OCI-LY7 (cell line): Measurements from ENCODE around the gene F2R. TPM values are rescaled to one million over a fixed set of nuclear protein-coding genes. Genes with fewer than 3 reads are reported as not detected.

ENCODE experiments used
- BruUV-seq: library from RNA; stranded (reverse); fragments of 400-500 nt; replicated peaks from 2 replicates; lab custom pipeline; 2021; lab: Mats Ljungman, UMichigan
- CTCF ChIA-PET: fragments of 300-600 bp; sonication (Branson Sonifier 250); formaldehyde crosslinking; loops from one replicate; lab custom pipeline; 2022; ENCODE audit warnings: antibody characterized with exemption; ENCODE audit not compliant: unreplicated experiment; lab: Charles Lee
- POLR2A ChIA-PET: fragments of 300-600 bp; sonication (Branson Sonifier 250); formaldehyde crosslinking; loops from one replicate; lab custom pipeline; 2022; ENCODE audit warnings: antibody characterized with exemption; lab: Charles Lee
- DNase-seq: peaks from one replicate; pipeline ENCODE4 v3.0.0-alpha.2; 2015; ENCODE audit warnings: low spot score
- H2AFZ ChIP-seq: fragments of 200-600 bp; sonication (generic), shearing (Covaris generic); 2 replicates; pipeline ENCODE4 v1.6.1; 2014; ENCODE audit warnings: mild to moderate bottlenecking, antibody characterized with exemption, low read length, moderate library complexity
- H3K27ac ChIP-seq: fragments of 200-600 bp; sonication (generic); 2 replicates; pipeline ENCODE4 v1.5.1; 2014; ENCODE audit warnings: mixed run types, low read depth, mild to moderate bottlenecking, moderate library complexity, low read length, inconsistent platforms; ENCODE audit not compliant: poor library complexity, severe bottlenecking
- H3K36me3 ChIP-seq: fragments of 200-600 bp; sonication (generic); 2 replicates; pipeline ENCODE4 v1.6.1; 2014; ENCODE audit warnings: mild to moderate bottlenecking, antibody characterized with exemption, low read length, moderate library complexity, mixed read lengths; ENCODE audit not compliant: insufficient read depth
- H3K4me1 ChIP-seq: fragments of 200-600 bp; sonication (generic); 2 replicates; pipeline ENCODE4 v1.5.1; 2014; ENCODE audit warnings: mild to moderate bottlenecking, low read length; ENCODE audit not compliant: insufficient read depth, poor library complexity, severe bottlenecking
- H3K4me2 ChIP-seq: fragments of 200-600 bp; sonication (generic); 2 replicates; pipeline ENCODE4 v1.6.1; 2014; ENCODE audit warnings: mild to moderate bottlenecking, low read length
- H3K4me3 ChIP-seq: fragments of 200-600 bp; sonication (generic); 2 replicates; pipeline ENCODE4 v1.5.1; 2014; ENCODE audit warnings: mild to moderate bottlenecking, low read depth, low read length; ENCODE audit not compliant: poor library complexity, severe bottlenecking
- H3K79me2 ChIP-seq: fragments of 200-600 bp; sonication (generic); 2 replicates; pipeline ENCODE4 v1.6.1; 2016; ENCODE audit warnings: low read depth, mild to moderate bottlenecking, low read length, moderate library complexity, mixed read lengths; ENCODE audit not compliant: insufficient read depth
- H3K9me2 ChIP-seq: fragments of 200-600 bp; sonication (generic); 2 replicates; pipeline ENCODE4 v1.6.1; 2016; ENCODE audit warnings: mild to moderate bottlenecking, low read length, mixed read lengths; ENCODE audit not compliant: insufficient read depth
- H3K9me3 ChIP-seq: fragments of 200-600 bp; sonication (generic); 2 replicates; pipeline ENCODE4 v1.6.1; 2014; ENCODE audit warnings: mild to moderate bottlenecking, mixed run types, low read length, mixed read lengths
- H4K20me1 ChIP-seq: fragments of 200-600 bp; sonication (generic); 2 replicates; pipeline ENCODE4 v1.6.1; 2014; ENCODE audit warnings: mild to moderate bottlenecking, antibody characterized with exemption, low read length, moderate library complexity, mixed read lengths; ENCODE audit not compliant: insufficient read depth
- EZH2phosphoT487 ChIP-seq: fragments of 200-600 bp; sonication (generic); IDR thresholded peaks from 2 replicates; pipeline ENCODE4 v1.6.1; 2018; ENCODE audit warnings: low read depth, borderline replicate concordance, mild to moderate bottlenecking, mixed run types, antibody characterized with exemption, low read length, moderate library complexity, mixed read lengths
- intact Hi-C: fragments of 100-400 bp; cut with micrococcal nuclease; formaldehyde crosslinking; loops from one replicate; pipeline ENCODE4 v1.10.0; 2022; ENCODE audit not compliant: unreplicated experiment
- total RNA-seq, 2 experiments: library from RNA; depleted of rRNA in 1 of 2; stranded (reverse); fragments of >200 nt in 1 of 2; shearing (Covaris generic) in 1 of 2; gene quantifications; 2 replicates each; pipeline ENCODE4 v1.2.3, GENCODE V29; 2014 to 2022
- TF ChIP-seq, protein P1 (sequence below): fragments of 200-600 bp; sonication (generic); conservative IDR thresholded peaks from 2 replicates; pipeline ENCODE4 v1.5.1; 2014; ENCODE audit warnings: mild to moderate bottlenecking, antibody characterized with exemption, low read length, moderate library complexity, mixed read lengths

F2R gene
- total RNA-seq, 2 experiments from 2014 or later, result 0.08 TPM; not detected in 1

DNA sequence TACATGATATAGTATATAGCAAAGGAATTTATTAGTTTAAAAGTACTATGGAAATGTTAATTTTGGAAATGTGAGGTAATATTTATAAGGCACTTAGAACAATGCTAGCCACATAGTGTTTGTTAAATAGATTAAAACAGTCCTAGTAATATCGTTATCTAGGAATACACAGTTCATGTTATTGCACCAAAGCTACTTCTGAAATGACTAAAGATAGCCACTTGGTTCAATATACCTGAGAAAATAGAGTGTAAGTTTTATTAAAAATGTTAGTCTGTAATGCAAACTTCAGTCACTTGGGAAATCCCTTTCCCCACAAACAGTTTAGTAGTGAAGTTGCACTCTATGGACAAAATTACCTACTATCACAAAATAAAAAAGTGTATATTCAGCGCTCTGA is 15.4 kb upstream of the F2R start:
- Histone ChIP-seq H3K79me2 (no peaks in the 10 kb centered on the region), H3K4me2 (no peak overlapping the region), H3K27ac (no peak overlapping the region), H3K4me3 (no peak overlapping the region), H2AFZ (no peak overlapping the region), H3K36me3 (peaks cover 73% of the 10 kb centered on the region), H3K4me1 (no peaks in the 10 kb centered on the region), H4K20me1 (no peaks in the 10 kb centered on the region), H3K9me2 (no peaks in the 10 kb centered on the region), H3K9me3 (no peaks in the 10 kb centered on the region)
- CTCF ChIA-PET, result no interaction called here
- TF ChIP-seq EZH2phosphoT487, result no peak
- TF ChIP-seq, protein P1, sequence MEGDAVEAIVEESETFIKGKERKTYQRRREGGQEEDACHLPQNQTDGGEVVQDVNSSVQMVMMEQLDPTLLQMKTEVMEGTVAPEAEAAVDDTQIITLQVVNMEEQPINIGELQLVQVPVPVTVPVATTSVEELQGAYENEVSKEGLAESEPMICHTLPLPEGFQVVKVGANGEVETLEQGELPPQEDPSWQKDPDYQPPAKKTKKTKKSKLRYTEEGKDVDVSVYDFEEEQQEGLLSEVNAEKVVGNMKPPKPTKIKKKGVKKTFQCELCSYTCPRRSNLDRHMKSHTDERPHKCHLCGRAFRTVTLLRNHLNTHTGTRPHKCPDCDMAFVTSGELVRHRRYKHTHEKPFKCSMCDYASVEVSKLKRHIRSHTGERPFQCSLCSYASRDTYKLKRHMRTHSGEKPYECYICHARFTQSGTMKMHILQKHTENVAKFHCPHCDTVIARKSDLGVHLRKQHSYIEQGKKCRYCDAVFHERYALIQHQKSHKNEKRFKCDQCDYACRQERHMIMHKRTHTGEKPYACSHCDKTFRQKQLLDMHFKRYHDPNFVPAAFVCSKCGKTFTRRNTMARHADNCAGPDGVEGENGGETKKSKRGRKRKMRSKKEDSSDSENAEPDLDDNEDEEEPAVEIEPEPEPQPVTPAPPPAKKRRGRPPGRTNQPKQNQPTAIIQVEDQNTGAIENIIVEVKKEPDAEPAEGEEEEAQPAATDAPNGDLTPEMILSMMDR, result no peak
- DNase-seq, result no peak
- no TSS peak for BruUV-seq
- POLR2A ChIA-PET, result no interaction called here
- intact Hi-C loops, result no loop called here

DNA sequence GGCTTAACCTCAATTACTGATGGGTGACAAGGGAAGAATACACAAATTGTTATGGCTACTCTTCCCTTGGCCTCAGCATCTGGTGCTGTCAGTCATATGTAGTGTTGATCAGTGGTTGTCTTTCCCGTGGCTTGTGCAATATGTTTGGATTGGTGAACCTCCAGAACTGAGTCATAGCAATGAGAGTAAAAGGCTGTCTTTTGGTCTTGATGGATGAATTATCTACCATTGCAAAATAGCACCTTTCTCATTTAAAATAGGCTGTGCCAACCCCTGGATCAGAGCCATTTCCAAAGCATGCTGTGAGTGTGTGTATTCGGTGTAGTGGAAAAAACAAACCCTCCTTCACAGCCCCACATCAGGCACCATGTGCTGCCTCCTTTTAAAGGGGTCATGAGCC is 14.6 kb upstream of the F2R start:
- no peak for DNase-seq
- Histone ChIP-seq H3K27ac (no peak overlapping the region), H3K4me3 (no peak overlapping the region), H2AFZ (no peak overlapping the region), H3K4me2 (no peak overlapping the region), H4K20me1 (no peaks in the 10 kb centered on the region), H3K79me2 (no peaks in the 10 kb centered on the region), H3K36me3 (peaks cover 65% of the 10 kb centered on the region), H3K4me1 (no peaks in the 10 kb centered on the region), H3K9me2 (no peaks in the 10 kb centered on the region), H3K9me3 (no peaks in the 10 kb centered on the region)
- no peak for TF ChIP-seq EZH2phosphoT487
- TF ChIP-seq, protein P1, result no peak
- no TSS peak for BruUV-seq
- ChIA-PET POLR2A (no interaction called here), CTCF (no interaction called here)
- intact Hi-C loops, result no loop called here

DNA sequence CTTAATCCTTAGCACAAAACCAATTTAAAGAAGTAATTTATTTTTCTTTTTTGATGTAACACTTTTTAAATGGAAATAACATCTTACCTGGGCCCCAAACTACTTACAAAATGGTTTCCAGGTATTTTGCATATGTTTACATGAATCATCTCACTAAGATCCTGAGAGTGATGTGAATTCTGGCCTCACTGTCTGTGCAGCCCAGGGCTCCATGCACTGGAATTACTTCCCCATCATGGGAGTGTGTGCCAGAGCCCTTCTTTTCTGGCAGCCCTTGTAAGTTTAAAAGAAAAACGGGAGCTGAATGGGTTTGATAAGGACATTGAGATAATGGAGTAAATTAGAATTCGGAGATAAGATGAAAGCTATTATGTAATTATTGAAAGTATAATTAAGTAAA is 12.2 kb upstream of the F2R start:
- Histone ChIP-seq H3K36me3 (peaks cover 57% of the 10 kb centered on the region), H3K4me3 (no peak overlapping the region), H2AFZ (no peak overlapping the region), H4K20me1 (no peaks in the 10 kb centered on the region), H3K4me1 (no peaks in the 10 kb centered on the region), H3K9me3 (no peaks in the 10 kb centered on the region), H3K9me2 (no peaks in the 10 kb centered on the region), H3K27ac (no peak overlapping the region), H3K79me2 (no peaks in the 10 kb centered on the region), H3K4me2 (no peak overlapping the region)
- intact Hi-C loops, result no loop called here
- no peak for DNase-seq
- BruUV-seq, result no TSS peak
- ChIA-PET POLR2A (interaction anchor here (0.5 to 2.1 kb wide), 6 partner anchors 8 to 74 kb away, joined by 3 to 7 read pairs (median 4); no protein-coding TSS in a partner anchor), CTCF (no interaction called here)
- no peak for TF ChIP-seq EZH2phosphoT487
- TF ChIP-seq, protein P1, result no peak
